ENCODE measurements around the gene OBSCN. TPM values are rescaled to one million over a fixed set of nuclear protein-coding genes. Genes with fewer than 3 reads are reported as not detected.

OBSCN gene
- total RNA-seq, 2 donors from 2014 or later = 34.3 to 45.2 TPM

- DNase-seq (ENCODE audit: low spot score) = no peak
- intact Hi-C loops (cut with DNase I) = no loop called here
- Histone ChIP-seq H3K27ac (no peak overlapping the region), H3K9me3 (no peaks in the 10 kb centered on the region), H3K4me3 (no peak overlapping the region), H3K36me3 (no peaks in the 10 kb centered on the region), H3K4me1 (replicated peaks) (no peaks in the 10 kb centered on the region), H3K27me3 (replicated peaks; ENCODE audit: insufficient read depth) (no peaks in the 10 kb centered on the region)
- TF ChIP-seq POLR2AphosphoS5 (IDR thresholded peaks at IDR 0.05) (no peak), CTCF (IDR thresholded peaks at IDR 0.05) (no peak)
- WGBS = 92% methylated on average over 2 of the region's 2 CpGs
Observed at GRCh38 chr1:228297822-228298221, 90.0 kb downstream of the OBSCN start.

GRCh38 chr1:228298471-228298870 lies 90.6 kb downstream of the OBSCN start:
- Histone ChIP-seq H3K27ac (no peak overlapping the region), H3K36me3 (no peaks in the 10 kb centered on the region), H3K4me3 (no peak overlapping the region), H3K27me3 (replicated peaks; ENCODE audit: insufficient read depth) (no peaks in the 10 kb centered on the region), H3K9me3 (no peaks in the 10 kb centered on the region), H3K4me1 (replicated peaks) (no peaks in the 10 kb centered on the region)
- DNase-seq (ENCODE audit: low spot score) = no peak
- 87% methylated on average over 6 of the region's 6 CpGs for WGBS
- TF ChIP-seq POLR2A (IDR thresholded peaks at IDR 0.05) (no peak), POLR2AphosphoS5 (IDR thresholded peaks at IDR 0.05) (no peak), CTCF (IDR thresholded peaks at IDR 0.05) (no peak)
- intact Hi-C loops (cut with DNase I) = no loop called here

- no peak for DNase-seq (ENCODE audit: low spot score)
- WGBS = 97% methylated on average over 2 of the region's 2 CpGs
- intact Hi-C loops (cut with DNase I) = no loop called here
Observed at GRCh38 chr1:228299211-228299610, 91.4 kb downstream of the OBSCN start.

GRCh38 chr1:228299901-228300300 lies 92.1 kb downstream of the OBSCN start:
- Histone ChIP-seq H3K36me3 (no peaks in the 10 kb centered on the region), H3K27ac (no peak overlapping the region), H3K4me3 (no peak overlapping the region), H3K27me3 (replicated peaks; ENCODE audit: insufficient read depth) (no peaks in the 10 kb centered on the region), H3K4me1 (replicated peaks) (no peaks in the 10 kb centered on the region), H3K9me3 (no peaks in the 10 kb centered on the region)
- TF ChIP-seq CTCF (IDR thresholded peaks at IDR 0.05) = no peak
- no peak for TF ChIP-seq POLR2AphosphoS5 (IDR thresholded peaks at IDR 0.05)
- TF ChIP-seq POLR2A (IDR thresholded peaks at IDR 0.05) = no peak
- DNase-seq (ENCODE audit: low spot score) = no peak
- intact Hi-C loops (cut with DNase I) = no loop called here
- WGBS = 96% methylated on average over 7 of the region's 7 CpGs

More at GRCh38 chr1:228299211-228299610, 91.4 kb downstream of the OBSCN start:
- no peaks in the 10 kb centered on the region for H3K4me1 ChIP-seq (replicated peaks)
- no peaks in the 10 kb centered on the region for H3K9me3 ChIP-seq
- H3K27ac ChIP-seq = no peak overlapping the region
- H3K36me3 ChIP-seq = no peaks in the 10 kb centered on the region
- no peak overlapping the region for H3K4me3 ChIP-seq
- H3K27me3 ChIP-seq (replicated peaks; ENCODE audit: insufficient read depth) = no peaks in the 10 kb centered on the region
- TF ChIP-seq CTCF (IDR thresholded peaks at IDR 0.05) (no peak), POLR2AphosphoS5 (IDR thresholded peaks at IDR 0.05) (no peak), POLR2A (IDR thresholded peaks at IDR 0.05) (no peak)

- H3K9me3 ChIP-seq = no peaks in the 10 kb centered on the region
- no peak overlapping the region for H3K4me3 ChIP-seq
- 95% methylated on average over 4 of the region's 4 CpGs for WGBS
- no peaks in the 10 kb centered on the region for H3K27me3 ChIP-seq (replicated peaks; ENCODE audit: insufficient read depth)
- intact Hi-C loops (cut with DNase I) = no loop called here
- H3K27ac ChIP-seq = no peak overlapping the region
- H3K4me1 ChIP-seq (replicated peaks) = no peaks in the 10 kb centered on the region
- no peak for DNase-seq (ENCODE audit: low spot score)
- no peaks in the 10 kb centered on the region for H3K36me3 ChIP-seq
- no peak for TF ChIP-seq CTCF (IDR thresholded peaks at IDR 0.05)
- no peak for TF ChIP-seq POLR2A (IDR thresholded peaks at IDR 0.05)
- no peak for TF ChIP-seq POLR2AphosphoS5 (IDR thresholded peaks at IDR 0.05)
Observed at GRCh38 chr1:228302086-228302485, 94.2 kb downstream of the OBSCN start.

Data from prostate gland (tissue), 2 donors.